GM19099 (cell line): ENCODE data around the gene ISOC1.

Experiments used
- POLR2A ChIP-seq: IDR thresholded peaks from 3 replicates; pipeline ENCODE4 v1.6.1; 2011; ENCODE audit warnings: low read depth; ENCODE audit not compliant: insufficient read length; ENCODE audit errors: extremely low read depth

The ISOC1 gene

GRCh38 chr5:129094087-129094923, at the start of gene ISOC1:
Gene ISOC1, plus strand, starts transcription at chr5:129094749. Its CDS starts 18 bp downstream, at chr5:129094767.
- TF ChIP-seq POLR2A, result peak; percentile 86

DNA sequence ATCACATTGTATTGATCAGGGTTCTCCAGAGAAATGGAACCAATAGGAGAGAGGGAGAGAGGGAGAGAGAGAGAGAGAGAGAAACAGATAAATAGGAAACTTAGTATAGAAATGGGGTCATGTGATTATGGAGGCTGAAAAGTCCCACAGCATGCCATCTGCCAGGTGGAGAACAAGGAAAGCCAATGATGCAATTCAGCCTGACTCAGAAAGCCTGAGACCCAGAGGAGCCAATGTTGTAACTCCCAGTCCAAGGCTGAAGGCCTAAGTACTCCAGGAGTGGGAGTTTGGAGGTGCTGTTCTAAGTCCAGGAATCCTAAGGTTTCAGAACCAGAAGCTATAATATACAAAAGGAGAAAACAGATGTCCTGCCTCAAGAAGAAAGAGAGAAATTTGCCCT, 48.4 kb upstream of the ISOC1 start:
- TF ChIP-seq POLR2A, result no peak

GRCh38 chr5:129048509-129048908, 46.0 kb upstream of the ISOC1 start:
- TF ChIP-seq POLR2A, result no peak

GRCh38 chr5:129049126-129049799, 45.3 kb upstream of the ISOC1 start:
- no peak for TF ChIP-seq POLR2A

GRCh38 chr5:129051283-129051682, 43.3 kb upstream of the ISOC1 start:
- TF ChIP-seq POLR2A, result no peak

GRCh38 chr5:129053438-129053837, 41.1 kb upstream of the ISOC1 start:
- no peak for TF ChIP-seq POLR2A

DNA sequence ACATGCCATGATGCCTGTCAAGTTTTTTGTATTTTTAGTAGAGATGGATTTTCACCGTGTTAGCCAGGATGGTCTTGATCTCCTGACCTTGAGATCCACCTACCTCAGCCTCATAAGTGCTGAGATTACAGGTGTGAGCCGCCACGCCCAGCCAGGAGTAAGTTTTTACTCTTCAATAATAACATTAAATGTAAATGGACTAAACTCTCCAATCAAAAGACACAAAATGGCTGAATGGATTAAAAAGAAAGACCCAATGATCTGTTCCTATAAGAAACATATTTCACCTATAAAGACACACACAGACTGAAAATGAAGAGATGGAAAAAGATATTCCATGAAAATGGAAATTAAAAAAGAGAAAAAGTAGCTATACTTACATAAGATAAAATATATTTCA, 37.2 kb upstream of the ISOC1 start:
- no peak for TF ChIP-seq POLR2A

DNA sequence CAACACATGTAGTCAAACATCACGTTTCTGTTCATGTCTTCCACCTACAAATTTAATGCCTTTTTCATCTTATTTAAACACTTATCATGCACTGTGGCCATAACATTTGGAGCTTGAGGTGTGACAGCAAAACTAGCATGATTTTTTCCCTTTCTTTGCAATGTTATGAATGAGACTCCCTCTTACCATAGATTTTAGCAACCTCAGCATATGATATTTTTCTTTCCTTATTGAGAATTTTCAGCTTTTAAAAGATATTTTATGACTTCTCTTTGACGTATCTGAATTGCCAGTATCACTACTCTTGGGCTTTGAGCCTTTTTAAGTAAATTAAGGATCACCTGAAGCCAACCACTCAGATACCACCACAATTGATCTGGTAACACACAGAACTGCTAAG, 32.7 kb upstream of the ISOC1 start:
- TF ChIP-seq POLR2A, result no peak

GRCh38 chr5:129063483-129064113, 31.0 kb upstream of the ISOC1 start:
- no peak for TF ChIP-seq POLR2A

DNA sequence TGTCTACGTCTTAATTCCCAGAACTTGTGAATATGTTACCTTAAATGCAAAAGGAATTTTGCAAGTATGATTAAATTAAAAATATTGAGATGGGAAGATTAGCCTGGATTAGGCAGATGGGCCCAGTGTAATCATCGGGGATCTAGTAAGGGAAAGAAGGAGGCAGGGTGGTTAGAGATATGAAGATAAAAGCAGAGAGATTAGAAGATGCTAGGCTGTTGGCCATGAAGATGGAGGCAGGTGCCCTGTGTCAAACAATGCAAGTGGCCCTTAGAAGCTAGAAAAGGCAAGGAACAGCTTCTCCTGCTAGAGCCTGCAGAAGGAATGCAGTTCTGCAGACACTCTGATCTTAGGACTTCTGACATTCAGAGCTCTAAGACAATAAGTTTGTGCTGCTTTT, 28.8 kb upstream of the ISOC1 start:
- no peak for TF ChIP-seq POLR2A

GRCh38 chr5:129067745-129068144, 26.8 kb upstream of the ISOC1 start:
- TF ChIP-seq POLR2A, result no peak

DNA sequence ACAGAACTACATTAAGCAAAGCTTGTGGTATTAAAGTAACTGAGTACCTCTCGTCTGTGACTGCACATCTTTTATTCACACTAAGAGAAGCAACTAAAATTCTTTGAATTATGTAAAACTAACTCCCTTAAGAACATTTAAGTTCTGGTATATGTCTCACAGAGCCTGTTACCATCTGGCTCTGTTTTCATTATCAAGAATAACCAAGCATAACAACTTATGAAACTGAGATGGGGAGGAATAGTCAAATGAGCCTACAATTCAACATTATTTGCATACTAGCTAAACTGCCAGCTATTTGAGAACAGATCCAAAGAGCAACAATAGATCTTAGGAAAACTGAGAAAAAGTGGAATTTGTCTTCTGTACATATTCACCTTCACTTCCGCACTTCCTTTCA, 25.3 kb upstream of the ISOC1 start:
- no peak for TF ChIP-seq POLR2A

- TF ChIP-seq POLR2A, result no peak
Measured at GRCh38 chr5:129073111-129073510, 21.4 kb upstream of the ISOC1 start.

DNA sequence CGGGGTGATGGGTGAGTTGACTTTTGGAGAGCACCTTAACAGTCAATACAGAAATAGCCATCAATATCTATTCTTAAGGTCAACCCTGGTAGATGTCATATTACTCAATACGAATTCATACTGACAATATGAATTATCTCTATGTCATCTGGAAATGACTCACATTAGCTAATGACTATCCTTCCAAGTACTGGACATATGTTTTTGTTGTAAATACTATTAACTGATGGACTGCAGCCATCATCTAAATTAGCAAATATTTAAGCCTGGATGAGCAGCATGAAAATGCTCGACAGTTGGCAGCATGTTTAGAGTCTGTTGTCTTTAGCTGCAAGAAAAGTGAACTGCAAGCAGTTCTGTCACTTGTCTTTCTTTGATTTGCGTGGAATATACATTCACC, 19.6 kb upstream of the ISOC1 start:
- TF ChIP-seq POLR2A, result no peak

GRCh38 chr5:129077433-129078075, 17.0 kb upstream of the ISOC1 start:
- TF ChIP-seq POLR2A, result no peak
